Testis (tissue), 2 donors: Measurements from ENCODE around the gene GGCX.

Experiments
- POLR2A ChIP-seq: fragments of 450-650 bp; IDR thresholded peaks from one replicate; pipeline ENCODE4 v1.6.1; 2017; ENCODE audit warnings: antibody characterized with exemption, mild to moderate bottlenecking, moderate library complexity
- TF ChIP-seq, protein P1 (sequence below), 3 experiments: fragments of 450-650 bp in 2 of 3; fragments of 200-600 bp in 1 of 3; sonication (generic) in 1 of 3; IDR thresholded peaks; one replicate each; pipeline ENCODE4 v1.5.1; 2016 to 2019; ENCODE audit warnings: antibody characterized with exemption in 3 of 3, mild to moderate bottlenecking in 2 of 3, moderate library complexity in 1 of 3

DNA sequence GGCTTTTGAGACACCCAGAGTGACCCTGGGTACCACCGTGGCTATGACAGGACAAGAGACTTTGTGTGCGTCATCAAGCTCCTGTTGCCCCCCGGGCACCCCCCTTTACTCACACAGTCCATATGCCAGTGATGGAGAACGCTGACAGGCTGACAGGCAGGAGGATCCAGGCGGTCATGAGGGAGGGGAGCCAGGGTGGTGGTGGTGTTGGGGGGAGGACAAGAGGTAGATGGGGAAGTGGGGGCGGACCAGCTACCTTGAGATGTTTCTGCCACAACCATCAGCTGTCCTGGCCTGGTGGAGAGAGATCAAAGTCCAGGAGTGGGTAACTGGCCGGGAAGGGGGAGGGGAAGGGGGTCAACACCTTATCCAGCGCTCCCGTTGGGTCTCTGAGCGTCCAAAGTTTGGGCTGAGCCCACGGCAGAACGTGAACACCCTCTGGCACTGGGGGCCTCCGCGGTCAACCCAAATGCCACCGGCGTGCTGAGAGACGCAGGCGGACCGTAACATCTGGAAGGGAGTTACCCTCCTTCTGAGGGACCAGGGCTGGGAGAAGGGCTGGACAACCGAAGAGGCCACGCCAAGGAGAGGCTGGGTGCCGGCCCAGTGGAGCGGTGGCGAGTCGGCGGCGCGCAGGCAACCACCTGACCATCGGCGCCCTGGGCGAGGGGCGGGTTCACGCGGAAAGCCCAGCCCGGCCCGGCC lies 40.6 kb upstream of the GGCX start:
- TF ChIP-seq, protein P1, sequence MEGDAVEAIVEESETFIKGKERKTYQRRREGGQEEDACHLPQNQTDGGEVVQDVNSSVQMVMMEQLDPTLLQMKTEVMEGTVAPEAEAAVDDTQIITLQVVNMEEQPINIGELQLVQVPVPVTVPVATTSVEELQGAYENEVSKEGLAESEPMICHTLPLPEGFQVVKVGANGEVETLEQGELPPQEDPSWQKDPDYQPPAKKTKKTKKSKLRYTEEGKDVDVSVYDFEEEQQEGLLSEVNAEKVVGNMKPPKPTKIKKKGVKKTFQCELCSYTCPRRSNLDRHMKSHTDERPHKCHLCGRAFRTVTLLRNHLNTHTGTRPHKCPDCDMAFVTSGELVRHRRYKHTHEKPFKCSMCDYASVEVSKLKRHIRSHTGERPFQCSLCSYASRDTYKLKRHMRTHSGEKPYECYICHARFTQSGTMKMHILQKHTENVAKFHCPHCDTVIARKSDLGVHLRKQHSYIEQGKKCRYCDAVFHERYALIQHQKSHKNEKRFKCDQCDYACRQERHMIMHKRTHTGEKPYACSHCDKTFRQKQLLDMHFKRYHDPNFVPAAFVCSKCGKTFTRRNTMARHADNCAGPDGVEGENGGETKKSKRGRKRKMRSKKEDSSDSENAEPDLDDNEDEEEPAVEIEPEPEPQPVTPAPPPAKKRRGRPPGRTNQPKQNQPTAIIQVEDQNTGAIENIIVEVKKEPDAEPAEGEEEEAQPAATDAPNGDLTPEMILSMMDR (IDR thresholded peaks at IDR 0.05), result no peak
- TF ChIP-seq POLR2A, result no peak
